ENCODE results near the gene GRIPAP1. TPM values are rescaled to one million over a fixed set of nuclear protein-coding genes. Genes with fewer than 3 reads are reported as not detected.

Gene GRIPAP1
- total and polyA plus RNA-seq, 2 of the 13 experiments (the other 11 are each of a cell fraction or from before 2014, with no cell fraction given), result 16.1 to 22.6 TPM

DNA sequence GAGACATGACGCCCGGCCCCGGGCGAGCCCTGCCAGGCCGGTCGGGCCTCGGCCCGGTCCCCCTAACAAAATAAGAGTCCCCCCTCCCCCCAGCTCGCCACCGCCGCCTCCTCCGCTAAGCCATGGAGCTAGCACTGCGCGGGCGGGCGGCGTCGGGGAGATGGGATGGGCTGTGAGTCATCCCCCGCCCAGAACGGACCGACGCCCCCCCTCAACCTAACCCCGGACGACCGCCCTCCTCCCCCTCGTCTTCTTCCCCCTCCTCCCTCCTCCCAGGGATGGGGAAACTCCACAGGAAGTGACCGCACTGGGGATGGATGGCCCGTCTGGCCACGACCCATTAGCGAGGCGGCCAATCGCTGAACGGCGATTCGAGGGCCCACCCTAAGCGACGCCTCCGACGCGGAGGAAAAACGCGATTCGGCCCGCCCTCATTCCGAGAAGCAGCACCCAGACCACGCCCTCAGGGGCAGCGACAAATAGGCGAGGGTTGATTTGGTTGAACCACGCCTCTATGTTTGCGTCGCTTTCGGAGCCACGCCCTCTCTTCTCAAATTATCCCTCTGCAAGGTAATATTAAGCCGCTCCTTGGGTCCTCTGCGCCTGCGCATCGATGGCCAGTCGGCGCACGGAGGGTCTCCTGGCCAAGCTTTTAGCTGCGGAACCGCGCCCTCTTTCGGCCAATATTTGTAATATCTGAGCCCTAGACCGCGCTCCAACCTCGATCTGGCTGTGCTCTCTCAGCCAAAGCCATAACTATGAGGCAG is 41.3 kb upstream of the GRIPAP1 start, which contains the start of gene TFE3 (continued):
- TF ChIP-seq, protein P1, sequence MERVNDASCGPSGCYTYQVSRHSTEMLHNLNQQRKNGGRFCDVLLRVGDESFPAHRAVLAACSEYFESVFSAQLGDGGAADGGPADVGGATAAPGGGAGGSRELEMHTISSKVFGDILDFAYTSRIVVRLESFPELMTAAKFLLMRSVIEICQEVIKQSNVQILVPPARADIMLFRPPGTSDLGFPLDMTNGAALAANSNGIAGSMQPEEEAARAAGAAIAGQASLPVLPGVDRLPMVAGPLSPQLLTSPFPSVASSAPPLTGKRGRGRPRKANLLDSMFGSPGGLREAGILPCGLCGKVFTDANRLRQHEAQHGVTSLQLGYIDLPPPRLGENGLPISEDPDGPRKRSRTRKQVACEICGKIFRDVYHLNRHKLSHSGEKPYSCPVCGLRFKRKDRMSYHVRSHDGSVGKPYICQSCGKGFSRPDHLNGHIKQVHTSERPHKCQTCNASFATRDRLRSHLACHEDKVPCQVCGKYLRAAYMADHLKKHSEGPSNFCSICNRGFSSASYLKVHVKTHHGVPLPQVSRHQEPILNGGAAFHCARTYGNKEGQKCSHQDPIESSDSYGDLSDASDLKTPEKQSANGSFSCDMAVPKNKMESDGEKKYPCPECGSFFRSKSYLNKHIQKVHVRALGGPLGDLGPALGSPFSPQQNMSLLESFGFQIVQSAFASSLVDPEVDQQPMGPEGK (CRISPR knock-in tag; IDR thresholded peaks at IDR 0.05), result peak; percentile 58
- no peak for TF ChIP-seq NFKB2 (CRISPR knock-in tag; IDR thresholded peaks at IDR 0.05; ENCODE audit: borderline replicate concordance)
- 0 out of 2 replicates have a peak, but pooled peaks have one; percentile 66 for TF ChIP-seq TARDBP (CRISPR knock-in tag; IDR thresholded peaks at IDR 0.05)
- TF ChIP-seq NKX3-1 (CRISPR knock-in tag; IDR thresholded peaks at IDR 0.05), result no peak
- TF ChIP-seq SOX13 (IDR thresholded peaks at IDR 0.05), result no peak
- TF ChIP-seq SOX13 (CRISPR knock-in tag; conservative IDR thresholded peaks at IDR 0.05 in 1 of 2, IDR thresholded peaks at IDR 0.05 in 1 of 2), result no peak
- TF ChIP-seq CHCHD3 (CRISPR knock-in tag; IDR thresholded peaks at IDR 0.05), result no peak
- TF ChIP-seq, protein P2, sequence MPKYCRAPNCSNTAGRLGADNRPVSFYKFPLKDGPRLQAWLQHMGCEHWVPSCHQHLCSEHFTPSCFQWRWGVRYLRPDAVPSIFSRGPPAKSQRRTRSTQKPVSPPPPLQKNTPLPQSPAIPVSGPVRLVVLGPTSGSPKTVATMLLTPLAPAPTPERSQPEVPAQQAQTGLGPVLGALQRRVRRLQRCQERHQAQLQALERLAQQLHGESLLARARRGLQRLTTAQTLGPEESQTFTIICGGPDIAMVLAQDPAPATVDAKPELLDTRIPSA (CRISPR knock-in tag; IDR thresholded peaks at IDR 0.05; ENCODE audit: borderline replicate concordance), result no peak
- no peak; the same call in 1 of the 2 replicates for TF ChIP-seq ZFX (CRISPR knock-in tag; IDR thresholded peaks at IDR 0.05; ENCODE audit: low read depth)
- TF ChIP-seq, protein P3, sequence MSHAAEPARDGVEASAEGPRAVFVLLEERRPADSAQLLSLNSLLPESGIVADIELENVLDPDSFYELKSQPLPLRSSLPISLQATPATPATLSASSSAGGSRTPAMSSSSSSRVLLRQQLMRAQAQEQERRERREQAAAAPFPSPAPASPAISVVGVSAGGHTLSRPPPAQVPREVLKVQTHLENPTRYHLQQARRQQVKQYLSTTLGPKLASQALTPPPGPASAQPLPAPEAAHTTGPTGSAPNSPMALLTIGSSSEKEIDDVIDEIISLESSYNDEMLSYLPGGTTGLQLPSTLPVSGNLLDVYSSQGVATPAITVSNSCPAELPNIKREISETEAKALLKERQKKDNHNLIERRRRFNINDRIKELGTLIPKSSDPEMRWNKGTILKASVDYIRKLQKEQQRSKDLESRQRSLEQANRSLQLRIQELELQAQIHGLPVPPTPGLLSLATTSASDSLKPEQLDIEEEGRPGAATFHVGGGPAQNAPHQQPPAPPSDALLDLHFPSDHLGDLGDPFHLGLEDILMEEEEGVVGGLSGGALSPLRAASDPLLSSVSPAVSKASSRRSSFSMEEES (CRISPR knock-in tag; IDR thresholded peaks at IDR 0.05), result no peak
- TF ChIP-seq MAFK (conservative IDR thresholded peaks at IDR 0.05 in 1 of 2, IDR thresholded peaks at IDR 0.05 in 1 of 2; ENCODE audit: low read length in 2 of 2), result no peak
- TF ChIP-seq, protein P4, sequence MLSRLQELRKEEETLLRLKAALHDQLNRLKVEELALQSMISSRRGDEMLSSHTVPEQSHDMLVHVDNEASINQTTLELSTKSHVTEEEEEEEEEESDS (CRISPR knock-in tag; IDR thresholded peaks at IDR 0.05; ENCODE audit: borderline replicate concordance), result no peak
- no peak for TF ChIP-seq KDM1A (CRISPR knock-in tag; IDR thresholded peaks at IDR 0.05)
- TF ChIP-seq, protein P5, sequence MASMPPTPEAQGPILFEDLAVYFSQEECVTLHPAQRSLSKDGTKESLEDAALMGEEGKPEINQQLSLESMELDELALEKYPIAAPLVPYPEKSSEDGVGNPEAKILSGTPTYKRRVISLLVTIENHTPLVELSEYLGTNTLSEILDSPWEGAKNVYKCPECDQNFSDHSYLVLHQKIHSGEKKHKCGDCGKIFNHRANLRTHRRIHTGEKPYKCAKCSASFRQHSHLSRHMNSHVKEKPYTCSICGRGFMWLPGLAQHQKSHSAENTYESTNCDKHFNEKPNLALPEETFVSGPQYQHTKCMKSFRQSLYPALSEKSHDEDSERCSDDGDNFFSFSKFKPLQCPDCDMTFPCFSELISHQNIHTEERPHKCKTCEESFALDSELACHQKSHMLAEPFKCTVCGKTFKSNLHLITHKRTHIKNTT (CRISPR knock-in tag; IDR thresholded peaks at IDR 0.05), result no peak
- TF ChIP-seq ZNF136 (CRISPR knock-in tag; IDR thresholded peaks at IDR 0.05; ENCODE audit: low read depth), result 0 out of 2 replicates have a peak, but pooled peaks have one; percentile 36
- no peak for TF ChIP-seq ZNF782 (CRISPR knock-in tag; IDR thresholded peaks at IDR 0.05; ENCODE audit: borderline replicate concordance)
- TF ChIP-seq CEBPG (CRISPR knock-in tag; IDR thresholded peaks at IDR 0.05), result no peak
- peak; percentile 70 for TF ChIP-seq NFYB (CRISPR knock-in tag; IDR thresholded peaks at IDR 0.05)
- TF ChIP-seq, protein P6, sequence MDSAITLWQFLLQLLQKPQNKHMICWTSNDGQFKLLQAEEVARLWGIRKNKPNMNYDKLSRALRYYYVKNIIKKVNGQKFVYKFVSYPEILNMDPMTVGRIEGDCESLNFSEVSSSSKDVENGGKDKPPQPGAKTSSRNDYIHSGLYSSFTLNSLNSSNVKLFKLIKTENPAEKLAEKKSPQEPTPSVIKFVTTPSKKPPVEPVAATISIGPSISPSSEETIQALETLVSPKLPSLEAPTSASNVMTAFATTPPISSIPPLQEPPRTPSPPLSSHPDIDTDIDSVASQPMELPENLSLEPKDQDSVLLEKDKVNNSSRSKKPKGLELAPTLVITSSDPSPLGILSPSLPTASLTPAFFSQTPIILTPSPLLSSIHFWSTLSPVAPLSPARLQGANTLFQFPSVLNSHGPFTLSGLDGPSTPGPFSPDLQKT (CRISPR knock-in tag; IDR thresholded peaks at IDR 0.05; ENCODE audit: borderline replicate concordance), result no peak
- no peak for TF ChIP-seq ZNF24 (IDR thresholded peaks at IDR 0.05)
- TF ChIP-seq, protein P7, sequence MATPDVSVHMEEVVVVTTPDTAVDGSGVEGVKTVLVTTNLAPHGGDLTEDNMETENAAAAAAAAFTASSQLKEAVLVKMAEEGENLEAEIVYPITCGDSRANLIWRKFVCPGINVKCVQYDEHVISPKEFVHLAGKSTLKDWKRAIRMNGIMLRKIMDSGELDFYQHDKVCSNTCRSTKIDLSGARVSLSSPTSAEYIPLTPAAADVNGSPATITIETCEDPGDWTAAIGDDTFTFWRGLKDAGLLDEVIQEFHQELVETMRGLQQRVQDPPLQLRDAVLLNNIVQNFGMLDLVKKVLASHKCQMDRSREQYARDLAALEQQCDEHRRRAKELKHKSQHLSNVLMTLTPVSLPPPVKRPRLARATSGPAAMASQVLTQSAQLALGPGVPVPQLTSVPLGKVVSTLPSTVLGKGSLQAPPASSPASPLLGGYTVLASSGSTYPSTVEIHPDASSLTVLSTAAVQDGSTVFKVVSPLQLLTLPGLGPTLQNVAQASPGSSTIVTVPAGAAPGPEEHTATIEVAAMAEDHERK (CRISPR knock-in tag; IDR thresholded peaks at IDR 0.05; ENCODE audit: low read depth), result no peak
